HepG2 (cell line): Measurements from ENCODE around the gene CHKB. TPM values are rescaled to one million over a fixed set of nuclear protein-coding genes. Genes with fewer than 3 reads are reported as not detected.

ENCODE experiments used
- ATAC-seq: fragments of 200-7000 bp; cut with Tn5 transposase; 3 replicates; pipeline ENCODE4 v1.9.1; 2020; ENCODE audit warnings: mild to moderate bottlenecking, moderate library complexity
- BruUV-seq: library from RNA; stranded (reverse); fragments of 400-500 nt; replicated peaks from 2 replicates; lab custom pipeline; 2021; lab: Mats Ljungman, UMichigan
- CTCF ChIA-PET: fragments of 300-600 bp; formaldehyde crosslinking; extraction: SDS; loops from one replicate; lab custom pipeline; 2021; ENCODE audit warnings: low total read pairs, inconsistent platforms, low intra/inter-chr PET ratio; lab: Yijun Ruan, JAX
- POLR2A ChIA-PET: fragments of 350-600 bp; sonication (Branson Sonifier 250); formaldehyde crosslinking; loops from one replicate; lab custom pipeline; 2020; ENCODE audit warnings: antibody characterized with exemption, inconsistent platforms; lab: Yijun Ruan, JAX
- DNase-seq: peaks from one replicate; pipeline ENCODE4 v3.0.0-alpha.2; 2015; ENCODE audit warnings: low spot score
- FAIRE-seq: peaks from 3 replicates; lab custom pipeline; 2011; peaks lifted over from hg19 to GRCh38; lab: Jason Lieb, UNC
- H2AFZ ChIP-seq: one replicate; pipeline ENCODE4 v1.6.1; 2011; ENCODE audit warnings: low read length, inconsistent platforms
- H3K27ac ChIP-seq: fragments of 300-600 bp; 3 replicates; pipeline ENCODE4 v1.8.0; 2011; ENCODE audit warnings: mixed run types, mild to moderate bottlenecking, mixed read lengths, low read length, inconsistent platforms; ENCODE audit not compliant: insufficient read depth; ENCODE audit errors: extremely low read length
- H3K27me3 ChIP-seq, 2 experiments: fragments of 200-600 bp in 1 of 2; 2 replicates in 1 of 2; 3 replicates in 1 of 2; pipeline versions ENCODE4 v1.6.0 to v1.8.0; 2011; ENCODE audit warnings: low read length in 2 of 2, mild to moderate bottlenecking in 2 of 2, moderate library complexity in 2 of 2, inconsistent platforms in 1 of 2; ENCODE audit not compliant: insufficient read depth in 2 of 2, control insufficient read depth in 1 of 2
- H3K36me3 ChIP-seq, 2 experiments: fragments of 200-600 bp in 1 of 2; replicated peaks in 1 of 2; 2 replicates in 1 of 2; 3 replicates in 1 of 2; pipeline versions ENCODE4 v1.5.1 to v1.8.0; 2011; ENCODE audit warnings: low read length in 2 of 2, inconsistent platforms in 1 of 2; ENCODE audit not compliant: insufficient read depth in 2 of 2, control insufficient read depth in 1 of 2
- H3K4me1 ChIP-seq: 2 replicates; pipeline ENCODE4 v1.5.1; 2012; ENCODE audit warnings: low read length, inconsistent platforms; ENCODE audit not compliant: insufficient read depth
- H3K4me2 ChIP-seq: 2 replicates; pipeline ENCODE4 v1.6.0; 2011; ENCODE audit warnings: low read depth, low read length, inconsistent platforms
- H3K4me3 ChIP-seq, 3 experiments: fragments of 200-600 bp in 1 of 3; sonication (generic), shearing (Covaris generic) in 1 of 3; replicated peaks in 1 of 3; 2 replicates each; pipeline ENCODE4 v1.5.1; 2011 to 2016; ENCODE audit warnings: low read length in 3 of 3, inconsistent platforms in 2 of 3, low read depth in 2 of 3, mild to moderate bottlenecking in 2 of 3, control low read depth in 1 of 3, mixed read lengths in 1 of 3; ENCODE audit not compliant: insufficient read depth in 1 of 3
- H3K79me2 ChIP-seq: one replicate; pipeline ENCODE4 v1.6.1; 2011; ENCODE audit warnings: low read length, inconsistent platforms; ENCODE audit not compliant: insufficient read depth
- H3K9ac ChIP-seq: 2 replicates; pipeline ENCODE4 v1.6.0; 2011; ENCODE audit warnings: mild to moderate bottlenecking, low read depth, low read length, inconsistent platforms; ENCODE audit not compliant: insufficient read depth
- H3K9me3 ChIP-seq: 2 replicates; pipeline ENCODE4 v1.5.1; 2012; ENCODE audit warnings: mild to moderate bottlenecking, low read length
- H4K20me1 ChIP-seq: 2 replicates; pipeline ENCODE4 v1.6.0; 2011; ENCODE audit warnings: inconsistent platforms, mild to moderate bottlenecking, low read length, moderate library complexity; ENCODE audit not compliant: insufficient read depth
- FOXA3 ChIP-seq: IDR thresholded peaks from 2 replicates; pipeline ENCODE4 v1.6.1; 2016; ENCODE audit warnings: missing genetic modification reagents, missing compliant biosample characterization
- FOXO1 ChIP-seq: sonication (generic); formaldehyde crosslinking; IDR thresholded peaks from 2 replicates; pipeline ENCODE4 v1.4.0; 2020; ENCODE audit warnings: missing genetic modification reagents
- NR2F1 ChIP-seq, 2 experiments: fragments of 450-650 bp in 1 of 2; formaldehyde crosslinking in 1 of 2; IDR thresholded peaks; 2 replicates each; pipeline versions ENCODE4 v1.5.0 to v1.6.1; 2016 to 2020; ENCODE audit warnings: mild to moderate bottlenecking in 1 of 2, missing compliant biosample characterization in 1 of 2, missing genetic modification reagents in 1 of 2, moderate library complexity in 1 of 2
- SP140L ChIP-seq: sonication (generic); formaldehyde crosslinking; IDR thresholded peaks from 2 replicates; pipeline ENCODE4 v1.4.0; 2020; ENCODE audit warnings: missing genetic modification reagents, borderline replicate concordance
- TOPORS ChIP-seq: sonication (generic); formaldehyde crosslinking; IDR thresholded peaks from 2 replicates; pipeline ENCODE4 v1.8.0; 2023; ENCODE audit warnings: mild to moderate bottlenecking, missing genetic modification reagents
- XRCC5 ChIP-seq: fragments of 200-400 bp; formaldehyde crosslinking; optimal IDR thresholded peaks from 2 replicates; pipeline ENCODE3; 2017; ENCODE audit warnings: mild to moderate bottlenecking, low read length
- ZMYM4 ChIP-seq: sonication (generic); formaldehyde crosslinking; IDR thresholded peaks from 2 replicates; pipeline ENCODE4 v1.8.1; 2023; ENCODE audit warnings: mild to moderate bottlenecking, missing genetic modification reagents
- ZNF614 ChIP-seq: IDR thresholded peaks from 2 replicates; pipeline ENCODE4 v1.6.1; 2018; ENCODE audit warnings: missing biosample characterization, missing genetic modification reagents, inconsistent platforms, borderline replicate concordance
- WGBS: methylation state at CpG from one replicate; pipeline ENCODE4 v1.1.6; 2017; ENCODE audit warnings: low lambda C conversion rate; 5-methylcytosine and 5-hydroxymethylcytosine counted together
- in situ Hi-C: cut with HindIII; loops from 2 replicates; pipeline ENCODE4 v1.10.0; 2017; ENCODE audit warnings: low pct_unique_long_range_greater_than_20kb; ENCODE audit not compliant: extremely low pct_ligation_motif_present
- intact Hi-C: fragments of 100-400 bp; cut with micrococcal nuclease; formaldehyde crosslinking; loops from one replicate; pipeline ENCODE4 v1.10.0; 2022; ENCODE audit not compliant: unreplicated experiment
- polyA plus RNA-seq, 8 experiments: library from polyadenylated mRNA; depleted of rRNA in 3 of 8; stranded (reverse) in 7 of 8; unstranded in 1 of 8; fragments of >200 nt; fragmentation: Illumina TruSeq in 4 of 8; extraction: Trizol in 4 of 8; gene quantifications; 2 replicates each; pipeline versions ENCODE4 v1.2.1 to v1.2.3, GENCODE V29; 2011 to 2016; ENCODE audit warnings: low read depth in 4 of 8, missing spikeins in 1 of 8, mixed read lengths in 1 of 8; ENCODE audit not compliant: insufficient read depth in 1 of 8
- total RNA-seq, 5 experiments: library from RNA; depleted of rRNA; stranded (reverse); fragments of >200 nt; fragmentation: Illumina TruSeq; extraction: Trizol; gene quantifications; 2 replicates each; pipeline ENCODE4 v1.2.3, GENCODE V29; 2016; ENCODE audit warnings: low read depth in 1 of 5
- TF ChIP-seq, protein P1 (sequence below): sonication (generic); formaldehyde crosslinking; IDR thresholded peaks from one replicate; pipeline ENCODE4 v1.5.1; 2020; ENCODE audit warnings: mild to moderate bottlenecking, missing genetic modification reagents; ENCODE audit errors: not compliant biosample characterization
- TF ChIP-seq, protein P2 (sequence below): sonication (generic); formaldehyde crosslinking; IDR thresholded peaks from 2 replicates; pipeline ENCODE4 v1.5.1; 2020; ENCODE audit warnings: missing genetic modification reagents, mild to moderate bottlenecking, borderline replicate concordance
- TF ChIP-seq, protein P3 (sequence below): sonication (generic); formaldehyde crosslinking; IDR thresholded peaks from 2 replicates; pipeline ENCODE4 v1.5.1; 2020; ENCODE audit warnings: missing genetic modification reagents, mild to moderate bottlenecking, borderline replicate concordance

Gene CHKB
- total and polyA plus RNA-seq, 2 of the 13 experiments (the other 11 are each of a cell fraction or from before 2014, with no cell fraction given): 24.5 to 42.7 TPM

DNA sequence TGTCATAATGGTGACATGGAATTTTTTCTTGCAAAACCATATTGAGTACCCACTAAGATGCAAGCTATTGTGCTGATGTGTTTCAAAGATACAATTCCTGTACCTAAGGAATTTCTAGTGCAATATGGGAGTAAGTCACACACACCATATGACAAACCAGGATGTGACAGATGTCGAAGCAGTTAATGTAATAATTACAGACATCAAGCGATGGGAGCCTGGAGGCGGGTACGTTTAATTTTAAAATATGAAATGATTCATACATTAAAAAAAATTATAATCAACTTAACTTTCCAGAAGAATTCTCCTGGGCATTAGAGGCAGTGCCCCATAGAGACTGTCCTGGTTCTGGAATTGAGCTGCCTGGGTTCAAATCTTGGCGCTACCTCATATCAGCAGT is 25.9 kb downstream of the CHKB start:
- H3K9ac ChIP-seq: no peak overlapping the region
- in situ Hi-C loops (no loop called here), intact Hi-C loops (no loop called here)
- peaks cover 0 to 29% of the 10 kb centered on the region in 2 experiments; a peak in 2 of 5 replicates for H3K27me3 ChIP-seq
- no peaks in the 10 kb centered on the region for H3K36me3 ChIP-seq
- peaks cover 10% of the 10 kb centered on the region for H3K4me1 ChIP-seq
- H2AFZ ChIP-seq: no peak overlapping the region
- ChIA-PET POLR2A (interaction anchor here (1.0 to 1.1 kb wide), 2 partner anchors 10 to 27 kb away, joined by 3 read pairs; partner anchors contain the start of gene TYMP), CTCF (no interaction called here)
- H3K79me2 ChIP-seq: no peaks in the 10 kb centered on the region
- H3K9me3 ChIP-seq: no peaks in the 10 kb centered on the region
- BruUV-seq: no TSS peak
- no peak for DNase-seq
- H3K4me3 ChIP-seq: no peak overlapping the region
- ATAC-seq: no peak
- no peak for FAIRE-seq
- TF ChIP-seq FOXA3 (no peak), XRCC5 (no peak), ZNF614 (no peak), ZMYM4 (no peak), FOXO1 (CRISPR knock-in tag) (no peak), TOPORS (no peak), NR2F1 (CRISPR knock-in tag; IDR thresholded peaks at IDR 0.05) (no peak), SP140L (no peak)
- TF ChIP-seq, protein P1, sequence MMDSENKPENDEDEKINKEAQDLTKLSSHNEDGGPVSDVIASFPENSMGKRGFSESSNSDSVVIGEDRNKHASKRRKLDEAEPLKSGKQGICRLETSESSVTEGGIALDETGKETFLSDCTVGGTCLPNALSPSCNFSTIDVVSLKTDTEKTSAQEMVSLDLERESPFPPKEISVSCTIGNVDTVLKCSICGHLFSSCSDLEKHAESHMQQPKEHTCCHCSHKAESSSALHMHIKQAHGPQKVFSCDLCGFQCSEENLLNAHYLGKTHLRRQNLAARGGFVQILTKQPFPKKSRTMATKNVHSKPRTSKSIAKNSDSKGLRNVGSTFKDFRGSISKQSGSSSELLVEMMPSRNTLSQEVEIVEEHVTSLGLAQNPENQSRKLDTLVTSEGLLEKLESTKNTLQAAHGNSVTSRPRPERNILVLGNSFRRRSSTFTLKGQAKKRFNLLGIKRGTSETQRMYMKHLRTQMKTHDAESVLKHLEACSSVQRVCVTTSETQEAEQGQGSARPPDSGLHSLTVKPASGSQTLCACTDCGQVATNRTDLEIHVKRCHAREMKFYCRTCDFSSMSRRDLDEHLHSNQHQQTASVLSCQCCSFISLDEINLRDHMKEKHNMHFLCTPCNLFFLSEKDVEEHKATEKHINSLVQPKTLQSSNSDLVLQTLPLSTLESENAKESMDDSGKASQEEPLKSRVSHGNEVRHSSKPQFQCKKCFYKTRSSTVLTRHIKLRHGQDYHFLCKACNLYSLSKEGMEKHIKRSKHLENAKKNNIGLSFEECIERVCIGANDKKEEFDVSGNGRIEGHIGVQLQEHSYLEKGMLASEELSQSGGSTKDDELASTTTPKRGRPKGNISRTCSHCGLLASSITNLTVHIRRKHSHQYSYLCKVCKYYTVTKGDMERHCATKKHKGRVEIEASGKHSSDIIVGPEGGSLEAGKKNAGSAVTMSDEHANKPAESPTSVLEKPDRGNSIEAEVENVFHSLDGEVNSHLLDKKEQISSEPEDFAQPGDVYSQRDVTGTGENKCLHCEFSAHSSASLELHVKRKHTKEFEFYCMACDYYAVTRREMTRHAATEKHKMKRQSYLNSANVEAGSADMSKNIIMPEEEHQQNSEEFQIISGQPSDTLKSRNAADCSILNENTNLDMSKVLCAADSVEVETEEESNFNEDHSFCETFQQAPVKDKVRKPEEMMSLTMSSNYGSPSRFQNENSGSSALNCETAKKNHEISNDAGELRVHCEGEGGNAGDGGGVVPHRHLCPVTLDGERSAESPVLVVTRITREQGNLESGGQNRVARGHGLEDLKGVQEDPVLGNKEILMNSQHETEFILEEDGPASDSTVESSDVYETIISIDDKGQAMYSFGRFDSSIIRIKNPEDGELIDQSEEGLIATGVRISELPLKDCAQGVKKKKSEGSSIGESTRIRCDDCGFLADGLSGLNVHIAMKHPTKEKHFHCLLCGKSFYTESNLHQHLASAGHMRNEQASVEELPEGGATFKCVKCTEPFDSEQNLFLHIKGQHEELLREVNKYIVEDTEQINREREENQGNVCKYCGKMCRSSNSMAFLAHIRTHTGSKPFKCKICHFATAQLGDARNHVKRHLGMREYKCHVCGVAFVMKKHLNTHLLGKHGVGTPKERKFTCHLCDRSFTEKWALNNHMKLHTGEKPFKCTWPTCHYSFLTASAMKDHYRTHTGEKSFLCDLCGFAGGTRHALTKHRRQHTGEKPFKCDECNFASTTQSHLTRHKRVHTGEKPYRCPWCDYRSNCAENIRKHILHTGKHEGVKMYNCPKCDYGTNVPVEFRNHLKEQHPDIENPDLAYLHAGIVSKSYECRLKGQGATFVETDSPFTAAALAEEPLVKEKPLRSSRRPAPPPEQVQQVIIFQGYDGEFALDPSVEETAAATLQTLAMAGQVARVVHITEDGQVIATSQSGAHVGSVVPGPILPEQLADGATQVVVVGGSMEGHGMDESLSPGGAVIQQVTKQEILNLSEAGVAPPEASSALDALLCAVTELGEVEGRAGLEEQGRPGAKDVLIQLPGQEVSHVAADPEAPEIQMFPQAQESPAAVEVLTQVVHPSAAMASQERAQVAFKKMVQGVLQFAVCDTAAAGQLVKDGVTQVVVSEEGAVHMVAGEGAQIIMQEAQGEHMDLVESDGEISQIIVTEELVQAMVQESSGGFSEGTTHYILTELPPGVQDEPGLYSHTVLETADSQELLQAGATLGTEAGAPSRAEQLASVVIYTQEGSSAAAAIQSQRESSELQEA (CRISPR knock-in tag): no peak
- TF ChIP-seq, protein P2, sequence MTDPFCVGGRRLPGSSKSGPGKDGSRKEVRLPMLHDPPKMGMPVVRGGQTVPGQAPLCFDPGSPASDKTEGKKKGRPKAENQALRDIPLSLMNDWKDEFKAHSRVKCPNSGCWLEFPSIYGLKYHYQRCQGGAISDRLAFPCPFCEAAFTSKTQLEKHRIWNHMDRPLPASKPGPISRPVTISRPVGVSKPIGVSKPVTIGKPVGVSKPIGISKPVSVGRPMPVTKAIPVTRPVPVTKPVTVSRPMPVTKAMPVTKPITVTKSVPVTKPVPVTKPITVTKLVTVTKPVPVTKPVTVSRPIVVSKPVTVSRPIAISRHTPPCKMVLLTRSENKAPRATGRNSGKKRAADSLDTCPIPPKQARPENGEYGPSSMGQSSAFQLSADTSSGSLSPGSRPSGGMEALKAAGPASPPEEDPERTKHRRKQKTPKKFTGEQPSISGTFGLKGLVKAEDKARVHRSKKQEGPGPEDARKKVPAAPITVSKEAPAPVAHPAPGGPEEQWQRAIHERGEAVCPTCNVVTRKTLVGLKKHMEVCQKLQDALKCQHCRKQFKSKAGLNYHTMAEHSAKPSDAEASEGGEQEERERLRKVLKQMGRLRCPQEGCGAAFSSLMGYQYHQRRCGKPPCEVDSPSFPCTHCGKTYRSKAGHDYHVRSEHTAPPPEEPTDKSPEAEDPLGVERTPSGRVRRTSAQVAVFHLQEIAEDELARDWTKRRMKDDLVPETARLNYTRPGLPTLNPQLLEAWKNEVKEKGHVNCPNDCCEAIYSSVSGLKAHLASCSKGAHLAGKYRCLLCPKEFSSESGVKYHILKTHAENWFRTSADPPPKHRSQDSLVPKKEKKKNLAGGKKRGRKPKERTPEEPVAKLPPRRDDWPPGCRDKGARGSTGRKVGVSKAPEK (CRISPR knock-in tag): no peak
- TF ChIP-seq, protein P3, sequence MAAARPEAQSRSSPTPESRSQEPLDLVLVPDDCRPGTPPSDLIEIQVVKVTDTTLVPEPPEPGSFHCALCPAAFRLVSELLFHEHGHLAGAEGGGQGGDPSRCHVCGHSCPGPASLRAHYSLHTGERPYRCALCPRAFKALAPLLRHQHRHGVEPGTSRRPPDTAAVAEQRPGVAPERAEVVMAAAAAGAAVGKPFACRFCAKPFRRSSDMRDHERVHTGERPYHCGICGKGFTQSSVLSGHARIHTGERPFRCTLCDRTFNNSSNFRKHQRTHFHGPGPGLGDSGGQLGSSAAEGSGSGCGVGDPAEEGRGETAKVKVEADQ: no peak
- no peak overlapping the region for H3K27ac ChIP-seq
- H3K4me2 ChIP-seq: no peak overlapping the region
- 55% methylated on average over 5 of the region's 5 CpGs for WGBS
- H4K20me1 ChIP-seq: no peaks in the 10 kb centered on the region
